IMR-90 (cell line): Measurements from ENCODE around the gene POC1B. TPM values are rescaled to one million over a fixed set of nuclear protein-coding genes. Genes with fewer than 3 reads are reported as not detected.

ENCODE experiments used
- ATAC-seq: fragments of 200-7000 bp; cut with Tn5 transposase; 2 replicates; pipeline ENCODE4 v1.9.1; 2020; ENCODE audit warnings: low read depth, mild to moderate bottlenecking, moderate library complexity
- BruUV-seq: library from RNA; stranded (reverse); fragments of 400-500 nt; replicated peaks from 2 replicates; lab custom pipeline; 2021; lab: Mats Ljungman, UMichigan
- CTCF ChIA-PET: fragments of 300-600 bp; formaldehyde crosslinking; extraction: SDS; loops from one replicate; lab custom pipeline; 2021; ENCODE audit warnings: antibody characterized with exemption; lab: Yijun Ruan, JAX
- POLR2A ChIA-PET: fragments of 300-600 bp; sonication (Branson Sonifier 250); formaldehyde crosslinking; loops from one replicate; lab custom pipeline; 2022; ENCODE audit warnings: antibody characterized with exemption; ENCODE audit not compliant: unreplicated experiment; lab: Charles Lee
- DNase-seq: peaks from one replicate; pipeline ENCODE4 v3.0.0; 2013
- H2AFZ ChIP-seq: replicated peaks from 2 replicates; pipeline ENCODE3; 2013; ENCODE audit warnings: low read length, mild to moderate bottlenecking; ENCODE audit not compliant: poor library complexity
- H2AK5ac ChIP-seq: 2 replicates; pipeline ENCODE4 v1.6.1; 2013; ENCODE audit warnings: low read depth, low read length, inconsistent platforms
- H2AK9ac ChIP-seq: replicated peaks from 2 replicates; pipeline ENCODE3; 2013; ENCODE audit warnings: mild to moderate bottlenecking, low read depth, low read length, moderate library complexity; ENCODE audit not compliant: poor library complexity
- H2BK120ac ChIP-seq: 2 replicates; pipeline ENCODE4 v1.6.1; 2013; ENCODE audit warnings: low read depth, low read length, inconsistent platforms
- H2BK15ac ChIP-seq: 3 replicates; pipeline ENCODE4 v1.6.1; 2013; ENCODE audit warnings: low read depth, low read length, inconsistent platforms
- H2BK20ac ChIP-seq: 2 replicates; pipeline ENCODE4 v1.6.1; 2013; ENCODE audit warnings: low read depth, mild to moderate bottlenecking, inconsistent platforms, low read length, moderate library complexity
- H2BK5ac ChIP-seq: 2 replicates; pipeline ENCODE4 v1.6.1; 2013; ENCODE audit warnings: mild to moderate bottlenecking, low read depth, low read length, inconsistent platforms; ENCODE audit not compliant: poor library complexity, severe bottlenecking
- H3K14ac ChIP-seq: replicated peaks from 2 replicates; pipeline ENCODE4 v1.6.1; 2013; ENCODE audit warnings: low read depth, low read length, inconsistent platforms
- H3K18ac ChIP-seq: 2 replicates; pipeline ENCODE4 v1.6.1; 2013; ENCODE audit warnings: low read depth, low read length, control low read depth
- H3K23ac ChIP-seq: 2 replicates; pipeline ENCODE4 v1.6.1; 2013; ENCODE audit warnings: low read depth, low read length, inconsistent platforms
- H3K27ac ChIP-seq: 2 replicates; pipeline ENCODE4 v1.5.1; 2013; ENCODE audit warnings: mild to moderate bottlenecking, control low read depth, low read length; ENCODE audit not compliant: insufficient read depth
- H3K27me3 ChIP-seq: 2 replicates; pipeline ENCODE4 v1.6.1; 2013; ENCODE audit warnings: low read length; ENCODE audit not compliant: control insufficient read depth, insufficient read depth
- H3K36me3 ChIP-seq: 2 replicates; pipeline ENCODE4 v1.6.1; 2013; ENCODE audit warnings: low read length, mixed read lengths; ENCODE audit not compliant: control insufficient read depth, insufficient read depth
- H3K4ac ChIP-seq: 2 replicates; pipeline ENCODE4 v1.6.1; 2013; ENCODE audit warnings: low read depth, low read length, inconsistent platforms
- H3K4me1 ChIP-seq: 2 replicates; pipeline ENCODE4 v1.6.1; 2013; ENCODE audit warnings: low read length, mixed read lengths; ENCODE audit not compliant: control insufficient read depth, insufficient read depth
- H3K4me2 ChIP-seq: 2 replicates; pipeline ENCODE4 v1.6.1; 2013; ENCODE audit warnings: low read depth, mild to moderate bottlenecking, control low read depth, low read length, moderate library complexity
- H3K4me3 ChIP-seq: 2 replicates; pipeline ENCODE4 v1.5.1; 2013; ENCODE audit warnings: low read depth, mild to moderate bottlenecking, control low read depth, low read length, moderate library complexity; ENCODE audit not compliant: insufficient read depth
- H3K56ac ChIP-seq: 2 replicates; pipeline ENCODE4 v1.6.1; 2013; ENCODE audit warnings: low read length, inconsistent platforms; ENCODE audit not compliant: insufficient read depth; ENCODE audit errors: extremely low read depth
- H3K79me1 ChIP-seq, 2 experiments: 2 replicates each; pipeline ENCODE4 v1.6.1; 2013; ENCODE audit warnings: low read length in 2 of 2, inconsistent platforms in 1 of 2, low read depth in 1 of 2
- H3K9ac ChIP-seq: 2 replicates; pipeline ENCODE4 v1.6.1; 2013; ENCODE audit warnings: low read depth, low read length, control low read depth
- H3K9me1 ChIP-seq: 2 replicates; pipeline ENCODE4 v1.6.1; 2013; ENCODE audit warnings: low read length, inconsistent platforms; ENCODE audit not compliant: insufficient read depth
- H3K9me3 ChIP-seq: 2 replicates; pipeline ENCODE4 v1.6.1; 2013; ENCODE audit warnings: low read length; ENCODE audit not compliant: control insufficient read depth, insufficient read depth
- H4K20me1 ChIP-seq: 2 replicates; pipeline ENCODE4 v1.6.1; 2013; ENCODE audit warnings: low read length, inconsistent platforms; ENCODE audit not compliant: insufficient read depth
- H4K5ac ChIP-seq: 2 replicates; pipeline ENCODE4 v1.6.1; 2013; ENCODE audit warnings: mild to moderate bottlenecking, low read depth, low read length, control low read depth
- H4K8ac ChIP-seq, 2 experiments: 2 replicates each; pipeline ENCODE4 v1.6.1; 2013; ENCODE audit warnings: low read depth in 2 of 2, low read length in 2 of 2, control low read depth in 1 of 2, inconsistent platforms in 1 of 2
- H4K91ac ChIP-seq: 2 replicates; pipeline ENCODE4 v1.6.1; 2013; ENCODE audit warnings: low read depth, low read length, inconsistent platforms; ENCODE audit not compliant: insufficient read depth
- BHLHE40 ChIP-seq: fragments of 150-350 bp; IDR thresholded peaks from 2 replicates; pipeline ENCODE4 v1.6.1; 2016; ENCODE audit warnings: mild to moderate bottlenecking, low read depth, low read length
- CEBPB ChIP-seq: IDR thresholded peaks from 2 replicates; pipeline ENCODE4 v1.6.1; 2012; ENCODE audit warnings: low read depth, low read length, improper control_type of control experiment
- CHD1 ChIP-seq: IDR thresholded peaks from 2 replicates; pipeline ENCODE4 v1.6.1; 2012; ENCODE audit warnings: low read depth, low read length, improper control_type of control experiment
- FOS ChIP-seq: fragments of 150-350 bp; IDR thresholded peaks from 2 replicates; pipeline ENCODE4 v1.6.1; 2016; ENCODE audit warnings: low read depth, low read length
- MAFK ChIP-seq: IDR thresholded peaks from 2 replicates; pipeline ENCODE4 v1.6.1; 2012; ENCODE audit warnings: low read depth, low read length, improper control_type of control experiment
- NFE2L2 ChIP-seq: fragments of 150-350 bp; IDR thresholded peaks from 2 replicates; pipeline ENCODE4 v1.6.1; 2016; ENCODE audit warnings: low read depth, mild to moderate bottlenecking, low read length
- RAD21 ChIP-seq: IDR thresholded peaks from 2 replicates; pipeline ENCODE4 v1.6.1; 2012; ENCODE audit warnings: low read length, improper control_type of control experiment
- WGBS, 2 experiments: methylation state at CpG; one replicate each; pipeline versions ENCODE4 v1.1.5 to v1.1.7; 2013; ENCODE audit warnings: missing lambda C conversion rate in 2 of 2; ENCODE audit not compliant: insufficient read length in 1 of 2; ENCODE audit errors: extremely low coverage in 2 of 2; 5-methylcytosine and 5-hydroxymethylcytosine counted together
- dilution Hi-C: fragments of 300-500 bp; cut with HindIII; formaldehyde crosslinking; loops from one replicate; pipeline ENCODE4 v1.14.3; 2018; ENCODE audit warnings: low sequenced_read_pairs; ENCODE audit not compliant: unreplicated experiment
- in situ Hi-C: fragments of 300-500 bp; cut with MboI; formaldehyde crosslinking; loops from 3 replicates; pipeline ENCODE4 v1.14.3; 2019; ENCODE audit warnings: low sequenced_read_pairs, inconsistent platforms, mixed read lengths
- intact Hi-C: fragments of 100-400 bp; cut with micrococcal nuclease; formaldehyde crosslinking; loops from 2 replicates; pipeline ENCODE4 v1.10.0; 2022
- polyA plus RNA-seq, 3 experiments: library from polyadenylated mRNA; depleted of rRNA; stranded (reverse); fragments of >200 nt; gene quantifications; 2 replicates each; pipeline ENCODE4 v1.2.3, GENCODE V29; 2012; ENCODE audit warnings: low replicate concordance in 1 of 3
- total RNA-seq: library from RNA; depleted of rRNA; stranded (reverse); fragments of >200 nt; gene quantifications from 2 replicates; pipeline ENCODE4 v1.2.3, GENCODE V29; 2012
- TF ChIP-seq, protein P1 (sequence below): conservative IDR thresholded peaks from 2 replicates; pipeline ENCODE4 v1.5.1; 2012; ENCODE audit warnings: mild to moderate bottlenecking, low read depth, low read length, improper control_type of control experiment
- TF ChIP-seq, protein P2 (sequence below): fragments of 150-350 bp; IDR thresholded peaks from 2 replicates; pipeline ENCODE4 v1.6.1; 2016; ENCODE audit warnings: low read depth, mild to moderate bottlenecking, low read length, moderate library complexity, borderline replicate concordance

The POC1B gene
- total and polyA plus RNA-seq, 2 of the 4 experiments (the other 2 are of a cell fraction): 5.0 to 10.4 TPM

DNA sequence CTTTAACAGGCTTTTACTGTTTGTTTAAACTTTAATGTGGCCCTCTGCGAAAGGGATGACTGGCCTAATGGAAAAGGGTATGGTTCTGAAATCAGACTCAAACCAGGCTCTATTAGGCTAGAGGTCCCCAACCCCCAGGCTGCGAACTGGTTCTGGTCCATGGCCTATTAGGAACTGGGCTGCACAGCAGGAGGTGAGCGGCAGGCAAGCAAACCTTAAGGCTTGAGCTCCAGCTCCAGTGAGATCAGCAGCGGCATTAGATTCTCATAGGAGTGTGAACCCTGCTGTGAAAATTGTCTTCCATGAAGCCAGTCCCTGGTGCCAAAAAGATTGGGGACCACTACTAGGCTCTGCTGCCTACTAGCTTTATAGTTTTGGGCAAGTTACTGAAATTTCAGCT lies 12.3 kb downstream of the POC1B start:
- Histone ChIP-seq H3K23ac (no peak overlapping the region), H3K14ac (no peak overlapping the region), H3K9me1 (no peaks in the 10 kb centered on the region), H3K79me1 (peaks cover 5 to 25% of the 10 kb centered on the region in 2 experiments; a peak in 1 of 4 replicates), H3K4me1 (no peaks in the 10 kb centered on the region), H4K8ac (no peak overlapping the region), H2BK5ac (no peak overlapping the region), H4K91ac (no peak overlapping the region), H2BK20ac (no peak overlapping the region), H2AK5ac (no peak overlapping the region), H3K18ac (no peak overlapping the region), H3K9ac (no peak overlapping the region), H2BK120ac (no peak overlapping the region), H2AK9ac (no peak overlapping the region), H3K56ac (no peak overlapping the region), H3K36me3 (no peaks in the 10 kb centered on the region), H3K4ac (no peak overlapping the region), H3K27me3 (no peaks in the 10 kb centered on the region), H3K9me3 (no peaks in the 10 kb centered on the region), H4K20me1 (no peaks in the 10 kb centered on the region), H2BK15ac (no peak overlapping the region), H2AFZ (no peak overlapping the region), H4K5ac (no peak overlapping the region), H3K4me2 (no peak overlapping the region), H3K4me3 (no peak overlapping the region), H3K27ac (no peak overlapping the region)
- ChIA-PET POLR2A (no interaction called here), CTCF (interaction anchor here (0.6 kb wide), 1 partner anchor 38 kb away, joined by 3 read pairs; no protein-coding TSS in a partner anchor)
- intact Hi-C loops (no loop called here), dilution Hi-C loops (no loop called here), in situ Hi-C loops (loop anchor here (25.0 kb wide), 1 partner anchor 1376 kb away; the partner anchor contains the start of genes CEP290 and TMTC3)
- no TSS peak for BruUV-seq
- whole genome bisulfite sequencing, 2 experiments: 100% methylated on average over 2 of the region's 4 CpGs; no CpG with 5 or more reads in 1 of the 2 experiments
- no peak for ATAC-seq
- DNase-seq: no peak
- TF ChIP-seq, protein P1, sequence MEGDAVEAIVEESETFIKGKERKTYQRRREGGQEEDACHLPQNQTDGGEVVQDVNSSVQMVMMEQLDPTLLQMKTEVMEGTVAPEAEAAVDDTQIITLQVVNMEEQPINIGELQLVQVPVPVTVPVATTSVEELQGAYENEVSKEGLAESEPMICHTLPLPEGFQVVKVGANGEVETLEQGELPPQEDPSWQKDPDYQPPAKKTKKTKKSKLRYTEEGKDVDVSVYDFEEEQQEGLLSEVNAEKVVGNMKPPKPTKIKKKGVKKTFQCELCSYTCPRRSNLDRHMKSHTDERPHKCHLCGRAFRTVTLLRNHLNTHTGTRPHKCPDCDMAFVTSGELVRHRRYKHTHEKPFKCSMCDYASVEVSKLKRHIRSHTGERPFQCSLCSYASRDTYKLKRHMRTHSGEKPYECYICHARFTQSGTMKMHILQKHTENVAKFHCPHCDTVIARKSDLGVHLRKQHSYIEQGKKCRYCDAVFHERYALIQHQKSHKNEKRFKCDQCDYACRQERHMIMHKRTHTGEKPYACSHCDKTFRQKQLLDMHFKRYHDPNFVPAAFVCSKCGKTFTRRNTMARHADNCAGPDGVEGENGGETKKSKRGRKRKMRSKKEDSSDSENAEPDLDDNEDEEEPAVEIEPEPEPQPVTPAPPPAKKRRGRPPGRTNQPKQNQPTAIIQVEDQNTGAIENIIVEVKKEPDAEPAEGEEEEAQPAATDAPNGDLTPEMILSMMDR: no peak
- TF ChIP-seq RAD21 (no peak), MAFK (no peak), CHD1 (no peak), CEBPB (no peak), FOS (no peak), NFE2L2 (no peak), BHLHE40 (no peak)
- TF ChIP-seq, protein P2, sequence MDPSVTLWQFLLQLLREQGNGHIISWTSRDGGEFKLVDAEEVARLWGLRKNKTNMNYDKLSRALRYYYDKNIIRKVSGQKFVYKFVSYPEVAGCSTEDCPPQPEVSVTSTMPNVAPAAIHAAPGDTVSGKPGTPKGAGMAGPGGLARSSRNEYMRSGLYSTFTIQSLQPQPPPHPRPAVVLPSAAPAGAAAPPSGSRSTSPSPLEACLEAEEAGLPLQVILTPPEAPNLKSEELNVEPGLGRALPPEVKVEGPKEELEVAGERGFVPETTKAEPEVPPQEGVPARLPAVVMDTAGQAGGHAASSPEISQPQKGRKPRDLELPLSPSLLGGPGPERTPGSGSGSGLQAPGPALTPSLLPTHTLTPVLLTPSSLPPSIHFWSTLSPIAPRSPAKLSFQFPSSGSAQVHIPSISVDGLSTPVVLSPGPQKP: no peak
